DOHH2 (cell line): ENCODE data around the gene CYB5B.

Source experiments
- H3F3A ChIP-seq: fragments of 200-600 bp; sonication (generic), shearing (Covaris generic); 2 replicates; pipeline ENCODE4 v1.6.0; 2016; ENCODE audit warnings: antibody characterized with exemption, mild to moderate bottlenecking; ENCODE audit not compliant: control insufficient read depth, insufficient read depth
- H3K27ac ChIP-seq: fragments of 200-600 bp; sonication (generic); 2 replicates; pipeline ENCODE4 v1.5.1; 2014; ENCODE audit warnings: low read depth, mild to moderate bottlenecking, low read length, moderate library complexity
- H3K27me3 ChIP-seq: fragments of 200-600 bp; sonication (generic); 2 replicates; pipeline ENCODE4 v1.6.1; 2014; ENCODE audit warnings: mild to moderate bottlenecking, low read length, mixed read lengths; ENCODE audit not compliant: control insufficient read depth
- H3K36me3 ChIP-seq: fragments of 200-600 bp; sonication (generic); 2 replicates; pipeline ENCODE4 v1.6.1; 2014; ENCODE audit warnings: mild to moderate bottlenecking, low read length, moderate library complexity, mixed read lengths; ENCODE audit not compliant: control insufficient read depth
- H3K4me1 ChIP-seq: fragments of 200-600 bp; sonication (generic); 2 replicates; pipeline ENCODE4 v1.6.1; 2014; ENCODE audit warnings: mild to moderate bottlenecking, low read length, mixed read lengths; ENCODE audit not compliant: control insufficient read depth
- H3K4me2 ChIP-seq: fragments of 200-600 bp; sonication (generic); 2 replicates; pipeline ENCODE4 v1.6.0; 2014; ENCODE audit warnings: mild to moderate bottlenecking, low read length, moderate library complexity
- H3K4me3 ChIP-seq: fragments of 200-600 bp; sonication (generic); 2 replicates; pipeline ENCODE4 v1.5.1; 2014; ENCODE audit warnings: mild to moderate bottlenecking, low read length, mixed read lengths
- H3K79me2 ChIP-seq: fragments of 200-600 bp; sonication (generic); 2 replicates; pipeline ENCODE4 v1.6.1; 2014; ENCODE audit warnings: mild to moderate bottlenecking, low read length, mixed read lengths; ENCODE audit not compliant: control insufficient read depth
- H3K9me2 ChIP-seq: fragments of 200-600 bp; sonication (generic); replicated peaks from 2 replicates; pipeline ENCODE4 v1.6.1; 2014; ENCODE audit warnings: mild to moderate bottlenecking, low read length, mixed read lengths; ENCODE audit not compliant: control insufficient read depth
- H3K9me3 ChIP-seq: fragments of 200-600 bp; sonication (generic); 2 replicates; pipeline ENCODE4 v1.6.1; 2014; ENCODE audit warnings: antibody characterized with exemption, low read length, mixed read lengths; ENCODE audit not compliant: control insufficient read depth, insufficient read depth
- H4K20me1 ChIP-seq: fragments of 200-600 bp; sonication (generic); 2 replicates; pipeline ENCODE4 v1.6.0; 2014; ENCODE audit warnings: low read depth, mild to moderate bottlenecking, antibody characterized with exemption, low read length, moderate library complexity; ENCODE audit not compliant: control insufficient read depth, insufficient read depth
- CTCF ChIP-seq: fragments of 200-600 bp; sonication (generic); IDR thresholded peaks from one replicate; pipeline ENCODE4 v1.5.1; 2014; ENCODE audit warnings: antibody characterized with exemption, mild to moderate bottlenecking, low read depth, low read length; ENCODE audit not compliant: poor library complexity, severe bottlenecking
- EZH2phosphoT487 ChIP-seq: fragments of 200-600 bp; sonication (generic); IDR thresholded peaks from 2 replicates; pipeline ENCODE4 v1.6.1; 2017; ENCODE audit warnings: borderline replicate concordance, mild to moderate bottlenecking, antibody characterized with exemption, low read length, moderate library complexity, mixed read lengths

Gene CYB5B

GRCh38 chr16:69412287-69412686 lies 12.1 kb upstream of the CYB5B start:
- H3K27me3 ChIP-seq, result no peaks in the 10 kb centered on the region
- no peaks in the 10 kb centered on the region for H3K9me3 ChIP-seq
- no peaks in the 10 kb centered on the region for H3K9me2 ChIP-seq
- H3K4me3 ChIP-seq, result no peak overlapping the region
- H3F3A ChIP-seq, result no peaks in the 10 kb centered on the region
- no peak for TF ChIP-seq EZH2phosphoT487
- no peak for TF ChIP-seq CTCF
- no peaks in the 10 kb centered on the region for H3K4me1 ChIP-seq
- H3K79me2 ChIP-seq, result no peaks in the 10 kb centered on the region
- no peaks in the 10 kb centered on the region for H4K20me1 ChIP-seq
- H3K36me3 ChIP-seq, result no peaks in the 10 kb centered on the region
- H3K27ac ChIP-seq, result no peak overlapping the region
- no peak overlapping the region for H3K4me2 ChIP-seq

GRCh38 chr16:69413045-69413664 lies 11.3 kb upstream of the CYB5B start:
- no peak overlapping the region for H3K4me3 ChIP-seq
- no peaks in the 10 kb centered on the region for H3K9me2 ChIP-seq
- H3K79me2 ChIP-seq, result no peaks in the 10 kb centered on the region
- no peaks in the 10 kb centered on the region for H4K20me1 ChIP-seq
- no peaks in the 10 kb centered on the region for H3K9me3 ChIP-seq
- no peaks in the 10 kb centered on the region for H3K36me3 ChIP-seq
- no peaks in the 10 kb centered on the region for H3F3A ChIP-seq
- no peak overlapping the region for H3K4me2 ChIP-seq
- no peak overlapping the region for H3K27ac ChIP-seq
- TF ChIP-seq EZH2phosphoT487 (no peak), CTCF (no peak)
- H3K4me1 ChIP-seq, result peaks cover 4% of the 10 kb centered on the region; the same call in 1 of the 2 replicates
- H3K27me3 ChIP-seq, result no peaks in the 10 kb centered on the region

- H3K4me3 ChIP-seq, result no peak overlapping the region
- TF ChIP-seq CTCF, result no peak
- no peaks in the 10 kb centered on the region for H3K79me2 ChIP-seq
- H3F3A ChIP-seq, result peaks cover 14% of the 10 kb centered on the region
- peaks cover 4% of the 10 kb centered on the region; the same call in 1 of the 2 replicates for H3K4me1 ChIP-seq
- no peaks in the 10 kb centered on the region for H3K27me3 ChIP-seq
- H3K36me3 ChIP-seq, result no peaks in the 10 kb centered on the region
- H3K9me2 ChIP-seq, result no peaks in the 10 kb centered on the region
- H4K20me1 ChIP-seq, result no peaks in the 10 kb centered on the region
- no peaks in the 10 kb centered on the region for H3K9me3 ChIP-seq
- no peak overlapping the region for H3K27ac ChIP-seq
- H3K4me2 ChIP-seq, result no peak overlapping the region
Measured at GRCh38 chr16:69417520-69418199, 6.8 kb upstream of the CYB5B start.
